ENCODE measurements around the gene STARD8. TPM values are rescaled to one million over a fixed set of nuclear protein-coding genes. Genes with fewer than 3 reads are reported as not detected.

The STARD8 gene
- total RNA-seq, 1 donor from 2014 or later: 0.11 TPM

GRCh38 chrX:68660746-68661145 lies 13.3 kb downstream of the STARD8 start:
- H3K4me3 Mint-ChIP-seq: no peak overlapping the region
- ATAC-seq (ENCODE audit: low read depth) (no peak), DNase-seq (no peak)
- H3K9me3 Mint-ChIP-seq: no peaks in the 10 kb centered on the region
- peaks cover 4% of the 10 kb centered on the region for H3K27me3 Mint-ChIP-seq
- POLR2A ChIA-PET: no interaction called here
- intact Hi-C loops (cut with micrococcal nuclease): no loop called here
- H3K27ac Mint-ChIP-seq: no peak overlapping the region
- H3K4me1 Mint-ChIP-seq: no peaks in the 10 kb centered on the region
- no peaks in the 10 kb centered on the region for H3K36me3 Mint-ChIP-seq (ENCODE audit: low read depth)
- CTCF ChIA-PET: no interaction called here
- no peak for TF ChIP-seq CTCF (IDR thresholded peaks at IDR 0.05)

- ChIA-PET POLR2A (no interaction called here), CTCF (no interaction called here)
- intact Hi-C loops (cut with micrococcal nuclease): no loop called here
- H3K9me3 Mint-ChIP-seq: no peaks in the 10 kb centered on the region
- ATAC-seq (ENCODE audit: low read depth): no peak
- no peaks in the 10 kb centered on the region for H3K36me3 Mint-ChIP-seq (ENCODE audit: low read depth)
- no peak for TF ChIP-seq CTCF (IDR thresholded peaks at IDR 0.05)
- no peak for DNase-seq
- no peak overlapping the region for H3K27ac Mint-ChIP-seq
- no peak overlapping the region for H3K4me3 Mint-ChIP-seq
- no peaks in the 10 kb centered on the region for H3K4me1 Mint-ChIP-seq
- H3K27me3 Mint-ChIP-seq: peaks cover 4% of the 10 kb centered on the region
These were observed 18.0 kb downstream of the STARD8 start for GRCh38 chrX:68665502-68665901.

- no peaks in the 10 kb centered on the region for H3K9me3 Mint-ChIP-seq
- ATAC-seq (ENCODE audit: low read depth): no peak
These were observed 19.1 kb downstream of the STARD8 start for GRCh38 chrX:68666580-68666979.

GRCh38 chrX:68669094-68669860 lies 21.8 kb downstream of the STARD8 start:
- POLR2A ChIA-PET: no interaction called here
- H3K4me1 Mint-ChIP-seq: no peaks in the 10 kb centered on the region
- H3K9me3 Mint-ChIP-seq: no peaks in the 10 kb centered on the region
- ATAC-seq (ENCODE audit: low read depth): no peak
- H3K4me3 Mint-ChIP-seq: no peak overlapping the region
- intact Hi-C loops (cut with micrococcal nuclease): no loop called here
- CTCF ChIA-PET: no interaction called here
- TF ChIP-seq CTCF (IDR thresholded peaks at IDR 0.05): no peak
- H3K27ac Mint-ChIP-seq: no peak overlapping the region
- no peak for DNase-seq
- H3K27me3 Mint-ChIP-seq: no peaks in the 10 kb centered on the region
- H3K36me3 Mint-ChIP-seq (ENCODE audit: low read depth): no peaks in the 10 kb centered on the region

More at GRCh38 chrX:68666580-68666979, 19.1 kb downstream of the STARD8 start:
- Mint-ChIP-seq H3K36me3 (ENCODE audit: low read depth) (no peaks in the 10 kb centered on the region), H3K27me3 (no peaks in the 10 kb centered on the region), H3K4me3 (no peak overlapping the region), H3K27ac (no peak overlapping the region), H3K4me1 (no peaks in the 10 kb centered on the region)
- CTCF ChIA-PET: no interaction called here
- DNase-seq: no peak
- intact Hi-C loops (cut with micrococcal nuclease): no loop called here
- no peak for TF ChIP-seq CTCF (IDR thresholded peaks at IDR 0.05)
- POLR2A ChIA-PET: no interaction called here

GRCh38 chrX:68669871-68670270 lies 22.4 kb downstream of the STARD8 start:
- no peak overlapping the region for H3K4me3 Mint-ChIP-seq
- CTCF ChIA-PET: no interaction called here
- POLR2A ChIA-PET: no interaction called here
- H3K4me1 Mint-ChIP-seq: no peaks in the 10 kb centered on the region
- ATAC-seq (ENCODE audit: low read depth): no peak
- H3K9me3 Mint-ChIP-seq: no peaks in the 10 kb centered on the region
- intact Hi-C loops (cut with micrococcal nuclease): no loop called here
- no peak overlapping the region for H3K27ac Mint-ChIP-seq
- H3K36me3 Mint-ChIP-seq (ENCODE audit: low read depth): no peaks in the 10 kb centered on the region
- DNase-seq: no peak
- no peak for TF ChIP-seq CTCF (IDR thresholded peaks at IDR 0.05)
- H3K27me3 Mint-ChIP-seq: no peaks in the 10 kb centered on the region

Measured in activated B cell treated with CpG ODN at 0.5 μM for 24 hours (primary cell).